Erythroblast (primary cell): ENCODE measurements around the gene APOBEC3B.

ENCODE experiments used
- GATA1 ChIP-seq: IDR thresholded peaks from 2 replicates; pipeline ENCODE4 v1.6.1; 2011; ENCODE audit warnings: low read depth, mild to moderate bottlenecking, control low read depth, low read length, moderate library complexity
- POLR2A ChIP-seq: IDR thresholded peaks from 2 replicates; pipeline ENCODE4 v1.6.1; 2011; ENCODE audit warnings: mild to moderate bottlenecking, low read length

DNA sequence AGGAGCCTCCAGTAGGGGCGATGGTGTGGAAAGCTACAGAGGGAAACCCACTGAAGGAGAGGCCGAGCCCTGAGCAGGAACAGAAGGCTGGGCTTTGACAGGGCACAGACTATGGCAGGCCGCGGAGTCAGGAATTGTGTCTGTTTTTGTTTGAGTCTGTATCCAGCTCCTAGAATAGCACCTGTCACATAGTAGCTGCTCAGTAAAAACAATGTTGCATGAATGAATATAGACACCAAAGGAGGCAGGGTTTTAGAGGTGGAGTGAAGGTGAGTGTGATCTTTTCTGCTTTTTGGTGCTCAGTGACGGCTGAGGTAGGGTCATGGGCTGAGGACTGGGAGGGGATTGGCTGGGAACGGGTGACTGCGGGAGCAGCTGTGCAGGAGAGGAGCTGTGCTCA lies 43.2 kb upstream of the APOBEC3B start:
- TF ChIP-seq POLR2A (no peak), GATA1 (no peak)
